Thymus (tissue), 11 donors: Measurements from ENCODE around the gene THAP7. TPM values are rescaled to one million over a fixed set of nuclear protein-coding genes. Genes with fewer than 3 reads are reported as not detected.

ENCODE experiments used
- DNase-seq, 9 donors: peaks; one replicate each; pipeline ENCODE4 v3.0.0-alpha.2; 2013; ENCODE audit warnings: low spot score in 9 of 9, low read depth in 6 of 9, missing footprints in 1 of 9
- H3K27ac ChIP-seq, 2 donors: one replicate each; pipeline ENCODE4 v1.5.1; 2013; ENCODE audit warnings: control low read depth in 1 of 2, low read depth in 1 of 2, low read length in 1 of 2, mild to moderate bottlenecking in 1 of 2, moderate library complexity in 1 of 2
- H3K27me3 ChIP-seq, 2 donors: one replicate each; pipeline ENCODE4 v1.5.1; 2013; ENCODE audit warnings: low read length in 1 of 2; ENCODE audit not compliant: control insufficient read depth in 2 of 2, insufficient read depth in 1 of 2
- H3K36me3 ChIP-seq, 2 donors: one replicate each; pipeline ENCODE4 v1.5.1; 2013; ENCODE audit warnings: low read length in 1 of 2, mild to moderate bottlenecking in 1 of 2, moderate library complexity in 1 of 2; ENCODE audit not compliant: control insufficient read depth in 2 of 2, insufficient read depth in 2 of 2
- H3K4me1 ChIP-seq, 2 donors: one replicate each; pipeline ENCODE4 v1.5.1; 2013; ENCODE audit warnings: low read length in 2 of 2; ENCODE audit not compliant: control insufficient read depth in 2 of 2, insufficient read depth in 2 of 2
- H3K4me3 ChIP-seq, 2 donors: one replicate each; pipeline ENCODE4 v1.5.1; 2013; ENCODE audit warnings: low read length in 2 of 2, control low read depth in 1 of 2, mild to moderate bottlenecking in 1 of 2
- H3K9me3 ChIP-seq, 2 donors: one replicate each; pipeline ENCODE4 v1.5.1; 2013; ENCODE audit warnings: low read length in 1 of 2, mild to moderate bottlenecking in 1 of 2; ENCODE audit not compliant: control insufficient read depth in 2 of 2, insufficient read depth in 1 of 2
- WGBS: extraction: QIAGEN DNeasy Blood & Tissue Kit; methylation state at CpG from one replicate; pipeline ENCODE4 v1.1.7; 2013; 5-methylcytosine and 5-hydroxymethylcytosine counted together
- polyA plus RNA-seq: library from polyadenylated mRNA; stranded (reverse); fragments of 200-250 nt; gene quantifications from one replicate; pipeline ENCODE4 v1.2.3, GENCODE V29; 2013
- total RNA-seq: library from RNA; stranded (reverse); fragments of 120-200 nt; gene quantifications from one replicate; pipeline ENCODE4 v1.2.4, GENCODE V29; 2013
- donor health status: healthy.

THAP7 gene
- total and polyA plus RNA-seq, 2 donors, result 26.2 to 40.3 TPM

GRCh38 chr22:21026783-21027692, 25.1 kb upstream of the THAP7 start:
- 92% methylated on average over 14 of the region's 14 CpGs for WGBS
- no peak for DNase-seq
- no peak overlapping the region for H3K27ac ChIP-seq

DNA sequence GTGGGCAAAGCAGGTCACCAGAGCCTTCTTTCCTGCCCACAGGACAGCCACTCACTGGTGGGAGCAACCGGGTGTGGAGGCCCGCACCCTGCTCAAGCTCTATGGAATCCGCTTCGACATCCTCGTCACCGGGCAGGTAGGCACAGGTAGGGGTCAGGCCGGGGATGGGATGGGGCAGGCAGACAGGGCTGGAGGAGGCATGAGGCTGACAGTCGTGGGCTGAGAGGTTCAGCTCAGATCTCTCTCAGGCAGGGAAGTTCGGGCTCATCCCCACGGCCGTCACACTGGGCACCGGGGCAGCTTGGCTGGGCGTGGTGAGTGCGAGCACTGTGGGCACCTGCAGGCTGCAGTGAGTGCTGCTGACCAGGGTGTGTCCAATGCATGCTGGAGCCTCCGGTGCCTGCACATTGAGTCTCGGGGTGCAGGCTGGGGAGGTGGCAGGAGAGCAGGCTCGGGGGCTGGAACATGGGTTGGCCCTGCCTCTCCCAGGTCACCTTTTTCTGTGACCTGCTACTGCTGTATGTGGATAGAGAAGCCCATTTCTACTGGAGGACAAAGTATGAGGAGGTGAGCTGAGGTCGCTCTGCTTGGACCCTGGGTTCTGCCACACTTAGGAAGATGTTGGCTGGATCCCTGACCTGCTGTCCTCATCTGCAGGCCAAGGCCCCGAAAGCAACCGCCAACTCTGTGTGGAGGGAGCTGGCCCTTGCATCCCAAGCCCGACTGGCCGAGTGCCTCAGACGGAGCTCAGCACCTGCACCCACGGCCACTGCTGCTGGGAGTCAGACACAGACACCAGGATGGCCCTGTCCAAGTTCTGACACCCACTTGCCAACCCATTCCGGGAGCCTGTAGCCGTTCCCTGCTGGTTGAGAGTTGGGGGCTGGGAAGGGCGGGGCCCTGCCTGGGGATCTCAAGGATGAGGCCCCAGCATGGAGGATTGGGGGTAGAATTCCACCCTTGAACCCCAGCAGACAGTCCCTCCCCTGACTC, 24.1 kb upstream of the THAP7 start:
- Histone ChIP-seq H3K4me3 (no peak overlapping the region), H3K36me3 (no peaks in the 10 kb centered on the region), H3K27ac (peak overlapping the region; percentile 46 to 69), H3K27me3 (peaks cover 0 to 14% of the 10 kb centered on the region in 2 donors), H3K9me3 (no peaks in the 10 kb centered on the region), H3K4me1 (peaks cover 8 to 29% of the 10 kb centered on the region in 2 donors)
- DNase-seq, result no peak
- WGBS, result 96% methylated on average over 27 of the region's 27 CpGs

More at GRCh38 chr22:21026783-21027692, 25.1 kb upstream of the THAP7 start:
- H3K27me3 ChIP-seq, result peaks cover 0 to 23% of the 10 kb centered on the region in 2 donors
- no peak overlapping the region for H3K4me3 ChIP-seq
- H3K4me1 ChIP-seq, result peaks cover 12 to 35% of the 10 kb centered on the region in 2 donors
- H3K9me3 ChIP-seq, result no peaks in the 10 kb centered on the region
- no peaks in the 10 kb centered on the region for H3K36me3 ChIP-seq

- Histone ChIP-seq H3K9me3 (no peaks in the 10 kb centered on the region), H3K27me3 (peaks cover 0 to 6% of the 10 kb centered on the region in 2 donors), H3K36me3 (no peaks in the 10 kb centered on the region), H3K4me1 (peaks cover 8 to 29% of the 10 kb centered on the region in 2 donors), H3K4me3 (no peak overlapping the region), H3K27ac (peak overlapping the region; percentile 62 to 69)
- DNase-seq, result peak in 7 of 9 donors; percentile 29 to 84 (median 54)
- WGBS, result 41% methylated on average over 8 of the region's 8 CpGs
Observed at GRCh38 chr22:21025266-21025665, 23.3 kb upstream of the THAP7 start.

DNA sequence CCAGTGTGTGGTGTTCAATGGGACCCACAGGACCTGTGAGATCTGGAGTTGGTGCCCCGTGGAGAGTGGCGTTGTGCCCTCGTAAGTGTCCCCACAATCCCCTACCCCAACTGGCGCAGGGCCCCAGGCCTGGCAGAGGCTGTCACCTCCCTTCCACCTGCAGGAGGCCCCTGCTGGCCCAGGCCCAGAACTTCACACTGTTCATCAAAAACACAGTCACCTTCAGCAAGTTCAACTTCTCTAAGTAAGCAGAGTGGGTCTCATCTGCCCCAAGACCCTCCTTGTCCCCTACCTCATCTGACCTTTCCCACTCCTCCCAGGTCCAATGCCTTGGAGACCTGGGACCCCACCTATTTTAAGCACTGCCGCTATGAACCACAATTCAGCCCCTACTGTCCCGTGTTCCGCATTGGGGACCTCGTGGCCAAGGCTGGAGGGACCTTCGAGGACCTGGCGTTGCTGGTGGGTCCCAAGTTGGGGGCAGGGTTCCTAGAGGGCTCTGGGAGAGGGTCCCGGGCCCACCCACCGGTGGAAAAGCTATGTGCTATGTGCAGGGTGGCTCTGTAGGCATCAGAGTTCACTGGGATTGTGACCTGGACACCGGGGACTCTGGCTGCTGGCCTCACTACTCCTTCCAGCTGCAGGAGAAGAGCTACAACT, 21.2 kb upstream of the THAP7 start:
- Histone ChIP-seq H3K4me3 (no peak overlapping the region), H3K4me1 (peaks cover 8 to 29% of the 10 kb centered on the region in 2 donors), H3K27ac (no peak overlapping the region), H3K9me3 (no peaks in the 10 kb centered on the region), H3K27me3 (no peaks in the 10 kb centered on the region), H3K36me3 (no peaks in the 10 kb centered on the region)
- WGBS, result 85% methylated on average over 13 of the region's 13 CpGs
- no peak for DNase-seq

DNA sequence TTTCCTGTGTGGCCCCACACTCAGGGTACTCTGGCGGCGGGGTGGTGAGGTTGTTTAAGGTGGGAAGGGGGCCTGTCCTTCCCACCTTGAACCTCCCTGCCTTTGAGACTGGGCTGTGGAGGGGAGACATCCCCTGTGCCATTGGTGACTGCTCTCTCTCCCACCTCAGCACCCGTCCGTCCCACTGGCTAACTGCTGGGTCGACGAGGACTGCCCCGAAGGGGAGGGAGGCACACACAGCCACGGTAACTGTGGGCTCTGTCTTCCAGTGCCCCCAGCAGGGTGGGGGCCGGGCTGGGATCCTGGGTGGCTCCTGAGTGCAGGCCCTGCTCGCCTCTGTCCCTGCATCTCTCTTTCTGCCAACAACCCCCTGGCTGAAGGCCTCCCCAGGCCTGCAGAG, 20.6 kb upstream of the THAP7 start:
- no peak for DNase-seq
- no peak overlapping the region for H3K27ac ChIP-seq
- H3K9me3 ChIP-seq, result no peaks in the 10 kb centered on the region
- WGBS, result 93% methylated on average over 10 of the region's 10 CpGs
- H3K36me3 ChIP-seq, result no peaks in the 10 kb centered on the region
- H3K4me1 ChIP-seq, result peaks cover 8 to 27% of the 10 kb centered on the region in 2 donors
- no peak overlapping the region for H3K4me3 ChIP-seq
- H3K27me3 ChIP-seq, result no peaks in the 10 kb centered on the region

DNA sequence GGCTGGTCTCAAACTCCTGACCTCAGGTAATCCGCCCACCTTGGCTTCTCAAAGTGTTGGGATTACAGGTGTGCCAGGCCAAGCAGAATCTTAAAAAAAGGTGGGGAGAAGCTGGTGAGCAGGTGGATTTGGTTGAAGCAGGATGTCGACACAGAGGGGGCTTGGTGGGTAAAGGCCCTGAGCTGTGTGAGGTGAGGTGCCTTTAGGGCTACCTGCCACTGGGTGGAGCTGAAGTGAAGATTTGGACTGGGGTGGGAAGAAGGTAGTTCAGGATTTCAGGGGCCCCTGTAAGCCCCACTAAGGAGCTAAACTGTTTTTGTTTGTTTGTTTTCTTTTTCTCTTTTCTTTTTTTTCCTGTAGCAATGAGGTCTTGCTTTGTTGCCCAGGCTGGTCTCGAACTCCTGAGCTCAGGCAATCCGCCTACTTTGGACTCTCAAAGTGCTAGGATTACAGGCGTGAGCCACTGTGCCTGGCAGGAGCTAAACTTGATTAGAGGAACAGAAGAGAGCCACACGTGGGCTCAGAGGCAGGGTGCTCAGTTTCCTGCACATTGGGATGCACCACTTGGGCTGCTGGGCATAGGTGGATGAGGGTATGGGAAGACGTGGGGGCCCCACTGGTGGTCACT, 19.0 kb upstream of the THAP7 start:
- H3K27ac ChIP-seq, result no peak overlapping the region
- no peaks in the 10 kb centered on the region for H3K9me3 ChIP-seq
- WGBS, result 69% methylated on average over 7 of the region's 7 CpGs
- DNase-seq, result peak in 4 of 9 donors; percentile 40 to 74 (median 55)
- no peaks in the 10 kb centered on the region for H3K36me3 ChIP-seq
- H3K4me1 ChIP-seq, result peaks cover 6 to 13% of the 10 kb centered on the region in 2 donors
- H3K27me3 ChIP-seq, result peaks cover 0 to 8% of the 10 kb centered on the region in 2 donors
- H3K4me3 ChIP-seq, result no peak overlapping the region

- Histone ChIP-seq H3K27me3 (peaks cover 0 to 32% of the 10 kb centered on the region in 2 donors), H3K4me3 (no peak overlapping the region), H3K27ac (no peak overlapping the region), H3K4me1 (peaks cover 11 to 19% of the 10 kb centered on the region in 2 donors), H3K36me3 (no peaks in the 10 kb centered on the region), H3K9me3 (no peaks in the 10 kb centered on the region)
- no peak for DNase-seq
- WGBS, result 93% methylated on average over 4 of the region's 4 CpGs
Observed at GRCh38 chr22:21018314-21018713, 16.4 kb upstream of the THAP7 start.

DNA sequence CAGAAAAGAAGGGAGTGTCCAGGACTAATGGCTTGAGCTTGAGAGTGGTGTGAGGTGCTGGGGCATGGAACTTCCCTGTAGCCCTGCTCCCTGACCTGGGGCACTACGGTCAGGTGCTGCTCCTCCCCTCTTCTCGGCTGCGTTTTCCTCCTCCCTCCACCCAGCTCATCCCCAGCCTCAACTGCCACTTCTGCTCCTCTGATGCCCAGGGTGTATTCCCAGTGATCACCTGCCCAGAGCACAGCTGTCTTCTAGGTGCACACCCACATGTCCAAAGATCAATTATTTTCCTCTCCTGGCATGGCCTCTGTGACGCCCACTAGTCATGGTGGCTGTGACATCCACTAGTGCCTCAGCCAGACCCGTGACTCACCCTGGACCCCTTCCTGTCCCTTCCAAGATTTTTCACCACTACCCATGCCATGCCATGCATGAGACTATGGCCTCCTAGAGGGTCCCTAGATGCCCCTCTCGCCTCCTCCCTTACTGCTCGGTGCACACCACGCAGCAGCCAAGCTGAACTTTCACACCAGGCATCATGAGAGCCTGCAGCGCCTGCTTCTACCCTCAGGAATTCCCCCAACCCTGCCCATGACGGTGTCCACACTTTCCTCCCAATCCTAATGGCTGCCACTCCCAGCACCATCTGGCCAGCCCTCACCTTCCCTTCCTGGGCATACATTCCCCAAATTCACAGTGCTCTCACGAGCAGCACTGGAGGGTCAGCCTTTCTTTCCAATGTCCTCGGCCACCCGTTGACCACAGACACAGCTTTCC, 14.9 kb upstream of the THAP7 start:
- Histone ChIP-seq H3K27ac (no peak overlapping the region), H3K4me1 (peaks cover 11 to 17% of the 10 kb centered on the region in 2 donors), H3K27me3 (peaks cover 0 to 43% of the 10 kb centered on the region in 2 donors), H3K36me3 (no peaks in the 10 kb centered on the region), H3K9me3 (no peaks in the 10 kb centered on the region), H3K4me3 (no peak overlapping the region)
- DNase-seq, result no peak
- WGBS, result 93% methylated on average over 13 of the region's 13 CpGs
